GM18951 (cell line): ENCODE data around the gene RELN.

Experiments used
- POLR2A ChIP-seq: IDR thresholded peaks from 4 replicates; pipeline ENCODE4 v1.6.1; 2011; ENCODE audit warnings: mild to moderate bottlenecking; ENCODE audit not compliant: insufficient read length, insufficient read depth; ENCODE audit errors: extremely low read depth
- in situ Hi-C: fragments of 300-500 bp; cut with MboI; formaldehyde crosslinking; loops from one replicate; pipeline ENCODE4 v1.12.0; 2022; ENCODE audit warnings: low sequenced_read_pairs, mixed read lengths, inconsistent platforms; ENCODE audit not compliant: unreplicated experiment

Gene RELN

GRCh38 chr7:104010052-104010909 is 20.8 kb upstream of the RELN start:
- no peak for TF ChIP-seq POLR2A
- in situ Hi-C loops = no loop called here

GRCh38 chr7:104008107-104008506 is 18.6 kb upstream of the RELN start:
- TF ChIP-seq POLR2A = no peak
- in situ Hi-C loops = no loop called here

GRCh38 chr7:104007614-104008013 is 18.2 kb upstream of the RELN start:
- no peak for TF ChIP-seq POLR2A
- in situ Hi-C loops = no loop called here

- in situ Hi-C loops = no loop called here
- no peak for TF ChIP-seq POLR2A
Observed at GRCh38 chr7:104005197-104005596, 15.7 kb upstream of the RELN start.

- TF ChIP-seq POLR2A = no peak
- in situ Hi-C loops = no loop called here
Observed at GRCh38 chr7:103996639-103997038, 7.2 kb upstream of the RELN start.

- in situ Hi-C loops = no loop called here
- no peak for TF ChIP-seq POLR2A
Observed at GRCh38 chr7:103996017-103996551, 6.6 kb upstream of the RELN start.

- TF ChIP-seq POLR2A = no peak
- in situ Hi-C loops = no loop called here
Observed at GRCh38 chr7:103995554-103995953, 6.1 kb upstream of the RELN start.

- in situ Hi-C loops = no loop called here
Observed at GRCh38 chr7:103993551-103993950, 4.1 kb upstream of the RELN start.

GRCh38 chr7:103991406-103991805 is 1.9 kb upstream of the RELN start:
- in situ Hi-C loops = no loop called here
- no peak for TF ChIP-seq POLR2A

More at GRCh38 chr7:103993551-103993950, 4.1 kb upstream of the RELN start:
- TF ChIP-seq POLR2A = no peak

GRCh38 chr7:103990991-103991390 is 1.5 kb upstream of the RELN start:
- in situ Hi-C loops = no loop called here
- no peak for TF ChIP-seq POLR2A

GRCh38 chr7:103989785-103990767 is 618 bp upstream of the RELN start:
- in situ Hi-C loops = no loop called here
- TF ChIP-seq POLR2A = no peak

- in situ Hi-C loops = no loop called here
Observed at GRCh38 chr7:103988468-103989199, 824 bp downstream of the RELN start.

More at GRCh38 chr7:103988468-103989199, 824 bp downstream of the RELN start:
- no peak for TF ChIP-seq POLR2A
